ENCODE data around the gene CPSF2.

Gene CPSF2

DNA sequence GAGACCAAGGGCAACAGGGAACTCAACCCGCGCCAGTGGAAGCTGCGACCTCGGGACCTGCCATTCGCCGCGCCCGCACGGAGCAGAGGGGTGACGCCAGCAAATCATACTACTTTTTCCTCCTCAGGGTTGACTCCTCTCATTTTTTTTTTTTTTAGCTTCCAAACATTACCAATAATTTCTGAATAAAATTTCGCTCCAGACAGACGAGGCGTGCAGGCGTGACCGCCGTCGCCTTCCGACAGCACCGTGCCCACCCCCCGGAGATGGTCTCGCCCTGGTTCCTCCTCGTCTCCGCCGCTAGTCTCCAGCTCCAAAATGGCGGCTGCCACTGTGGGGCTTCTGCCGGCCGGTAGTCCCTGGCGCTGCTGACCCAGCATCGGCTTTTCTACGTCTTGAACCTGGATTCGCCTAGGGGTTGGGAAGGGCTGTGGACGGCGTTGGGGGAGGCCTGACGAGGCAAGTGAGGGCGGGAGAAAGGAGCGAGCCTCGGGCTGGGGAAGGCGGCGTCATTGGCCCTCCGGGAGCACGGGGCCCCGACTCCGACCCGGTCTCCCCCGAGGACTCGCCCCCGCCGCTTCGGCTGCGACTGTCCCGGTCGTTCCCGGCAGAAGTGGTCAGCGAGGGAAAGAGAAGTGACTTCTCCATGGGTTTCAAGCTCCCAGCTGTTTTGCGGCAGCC, at the start of gene CPSF2, which contains the start of gene NDUFB1:
CPSF2 (plus strand) TSS at position 300 of the 681 bp plus-strand sequence. CDS start 9,016 bp downstream, outside the sequence.
NDUFB1 (minus strand) TSS at position 37 of the 681 bp plus-strand sequence. CDS start 4,069 bp downstream, outside the sequence.
- peak; percentile 57 for DNase-seq

DNA sequence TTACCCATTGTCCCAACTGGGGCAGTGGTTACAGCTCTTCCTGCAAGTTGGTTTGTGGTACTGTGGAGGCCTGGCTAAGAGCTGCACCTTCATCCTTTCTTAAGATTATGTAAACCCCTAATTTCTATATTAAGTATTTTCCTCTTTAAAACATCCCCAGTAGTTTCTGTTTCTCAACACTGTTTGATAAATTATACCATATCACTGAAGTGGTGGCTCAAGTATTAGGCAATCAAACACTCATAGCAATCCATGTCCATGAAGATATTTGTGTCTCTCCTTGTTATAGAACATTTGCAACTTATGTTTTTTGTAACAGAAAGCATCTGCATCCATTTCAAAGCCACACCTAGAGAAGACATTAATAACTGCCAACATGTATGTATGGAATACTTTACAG, 47.2 kb upstream of the CPSF2 start:
- DNase-seq = no peak

DNA sequence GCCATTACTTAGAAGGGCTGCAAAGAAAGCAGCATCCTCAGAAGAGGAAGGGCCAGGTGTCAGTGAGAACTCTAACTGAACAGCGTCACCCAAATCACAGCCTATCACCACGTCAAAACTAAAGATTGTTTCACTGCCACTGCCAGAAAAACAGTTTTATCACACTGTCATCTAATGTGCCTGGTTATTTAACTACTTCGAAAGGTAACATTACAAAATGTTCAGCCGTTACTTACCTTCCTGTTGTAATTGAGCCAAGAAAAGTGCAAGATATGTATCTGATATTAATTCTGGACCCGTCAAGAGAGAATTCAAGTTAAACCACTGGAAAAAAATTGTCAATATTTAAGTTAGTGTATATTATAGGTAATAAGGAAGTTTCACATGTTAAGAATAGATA, 33.3 kb upstream of the CPSF2 start:
- DNase-seq = no peak

DNA sequence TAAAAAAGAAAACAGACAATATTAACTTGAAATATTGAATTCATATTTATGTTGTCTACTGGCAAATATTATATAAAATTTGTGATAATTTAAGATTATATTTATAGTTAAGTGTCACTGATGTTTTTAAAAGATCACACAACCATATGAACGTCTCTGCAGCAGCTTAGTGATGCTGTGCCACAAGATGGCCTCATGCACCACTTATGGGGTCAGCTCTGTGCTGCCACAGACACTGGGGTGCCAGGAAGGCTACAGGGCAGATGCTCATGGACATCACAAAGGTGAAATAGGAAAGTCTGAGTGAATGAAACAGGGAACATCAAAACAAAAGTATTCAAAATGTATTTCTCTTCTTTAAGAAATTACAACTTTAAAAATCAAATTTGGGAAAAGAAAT, 28.4 kb upstream of the CPSF2 start:
- no peak for DNase-seq

DNA sequence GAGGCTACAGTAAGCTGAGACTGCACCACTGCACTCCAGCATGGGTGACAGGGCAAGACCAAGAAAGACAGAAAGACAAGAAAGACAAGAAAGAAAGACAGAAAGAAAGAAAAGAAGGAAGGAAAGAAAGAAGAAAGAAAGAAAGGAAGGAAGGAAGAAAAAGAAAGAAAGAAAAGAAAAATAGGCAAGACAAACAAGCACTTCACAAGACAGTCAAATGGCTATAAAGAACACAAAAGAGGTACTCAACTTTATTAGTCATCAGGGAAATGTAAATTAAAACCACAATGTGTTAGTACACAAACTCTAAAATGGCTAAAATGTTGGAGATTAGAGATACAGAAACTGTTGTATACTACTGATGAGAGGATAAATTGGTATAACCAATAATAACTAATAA, 22.0 kb upstream of the CPSF2 start:
- DNase-seq = no peak

DNA sequence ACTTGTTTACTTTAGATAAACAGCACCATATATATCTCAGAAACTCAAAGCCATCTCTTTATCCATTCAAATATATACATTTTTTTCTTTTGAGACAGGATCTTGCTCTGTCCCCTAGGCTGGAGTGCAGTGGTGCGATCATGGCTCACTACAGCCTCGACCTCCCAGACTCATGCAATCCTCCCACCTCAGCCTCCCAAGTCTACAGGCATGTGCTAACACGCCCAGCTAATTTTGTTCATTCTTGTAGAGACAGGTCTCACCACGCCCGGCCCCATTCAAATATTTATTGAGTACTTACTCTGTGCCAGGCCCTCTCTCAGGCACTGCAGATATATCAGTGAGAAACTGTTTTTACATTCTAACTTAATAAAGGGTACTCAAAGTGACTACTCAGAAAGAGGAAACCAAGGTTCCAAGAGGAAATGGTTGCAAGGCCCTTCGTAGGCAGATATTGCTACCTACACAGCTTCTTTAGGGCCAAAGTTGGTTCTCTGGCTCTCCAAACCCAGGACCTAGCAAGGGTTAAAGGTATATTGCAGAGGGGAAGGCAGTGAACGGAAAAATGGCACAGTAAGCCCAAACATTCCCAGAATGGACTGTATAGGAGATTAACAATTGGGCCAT, 18.3 kb upstream of the CPSF2 start:
- no peak for DNase-seq

DNA sequence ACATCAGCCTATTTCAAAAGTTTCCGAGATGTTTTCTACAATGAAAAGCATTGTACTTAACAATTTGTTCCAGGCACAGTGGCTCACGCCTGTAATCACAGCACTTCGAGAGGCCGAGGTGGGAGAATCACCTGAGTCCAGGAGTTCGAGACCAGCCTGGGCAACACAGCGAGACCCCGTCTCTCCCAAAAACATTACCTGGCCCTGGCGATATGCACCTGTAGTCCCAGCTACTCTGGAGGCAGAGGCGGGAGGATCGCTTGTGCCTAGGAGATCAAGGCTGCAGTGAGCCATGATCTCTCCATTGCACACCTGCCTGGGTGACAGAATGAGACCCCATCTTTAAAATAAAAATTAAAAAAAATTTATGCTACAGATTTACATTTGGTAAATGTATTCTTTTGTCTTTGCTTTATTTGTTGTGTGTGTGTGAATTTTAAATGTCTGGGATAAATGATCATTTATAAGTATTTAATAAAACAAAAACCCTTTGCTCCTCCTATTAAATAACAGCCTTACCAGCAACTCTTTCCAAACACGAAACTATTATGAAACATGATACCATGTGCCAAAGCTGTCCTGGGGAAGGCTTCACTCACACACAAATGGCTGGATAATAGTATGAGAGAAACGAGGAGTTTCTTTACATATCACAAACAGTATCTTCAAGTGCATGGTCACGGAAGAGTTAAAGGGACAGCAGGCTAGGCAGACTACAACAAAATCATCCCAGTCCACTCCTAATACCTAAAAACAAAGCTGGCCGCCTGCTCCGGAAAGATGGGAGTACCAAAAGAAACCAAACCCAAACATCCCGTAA, 16.5 kb upstream of the CPSF2 start:
- no peak for DNase-seq

DNA sequence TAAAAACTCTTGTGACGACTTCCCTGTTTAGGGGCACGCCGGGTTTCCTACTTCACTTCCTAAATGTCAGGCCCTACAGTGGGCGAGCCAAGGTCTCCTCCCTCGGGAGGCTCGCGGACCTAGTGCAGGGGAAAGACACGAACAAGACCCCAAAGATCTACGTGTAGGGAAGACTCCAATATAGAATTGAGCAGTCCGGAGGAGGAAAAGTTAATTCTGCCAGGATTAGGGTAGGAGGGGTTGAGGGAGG, 16.0 kb upstream of the CPSF2 start:
- peak; percentile 54 for DNase-seq

DNA sequence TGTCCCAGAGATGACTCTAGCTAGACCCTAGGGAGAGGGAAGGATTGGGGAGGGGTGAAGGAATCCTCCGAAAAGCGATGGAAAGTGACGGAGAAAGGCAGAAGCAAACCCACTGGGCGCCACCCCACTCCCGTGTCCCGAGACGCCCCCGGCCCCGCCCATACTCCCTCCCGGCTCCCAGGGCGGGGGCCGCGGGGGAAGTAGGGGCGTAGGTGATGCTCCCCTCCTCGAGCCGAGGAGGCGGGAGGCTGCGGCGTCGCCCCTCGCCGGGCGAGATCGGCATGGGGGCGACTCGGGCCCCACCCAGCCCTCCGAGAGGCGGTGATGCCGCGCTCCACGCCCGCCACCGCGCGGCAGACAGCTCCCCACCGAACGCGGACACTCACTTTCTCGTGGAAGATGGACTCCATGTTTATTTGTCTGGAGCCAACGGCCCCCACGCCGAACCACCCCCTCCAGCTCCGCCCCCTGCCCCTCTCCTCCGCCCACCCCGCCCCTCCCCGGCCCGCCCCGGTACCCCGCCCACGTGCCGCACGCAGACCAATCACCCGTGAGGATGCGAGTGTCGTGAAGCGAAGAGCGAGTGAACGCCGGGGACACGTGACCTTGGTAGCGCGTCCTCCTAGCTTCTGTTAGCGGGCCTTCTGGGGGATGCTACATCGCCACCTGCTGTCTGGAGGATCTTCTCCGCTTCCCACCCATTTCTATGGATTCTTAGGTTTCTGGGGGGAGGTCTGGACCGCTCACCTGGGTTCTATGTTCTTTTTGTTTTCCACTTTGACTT, 15.4 kb upstream of the CPSF2 start, which contains the start of gene ATXN3:
ATXN3 (minus strand) TSS at position 440 of the 784 bp plus-strand sequence; CDS start at position 410, 30 bp downstream.
- DNase-seq = peak; percentile 98

DNA sequence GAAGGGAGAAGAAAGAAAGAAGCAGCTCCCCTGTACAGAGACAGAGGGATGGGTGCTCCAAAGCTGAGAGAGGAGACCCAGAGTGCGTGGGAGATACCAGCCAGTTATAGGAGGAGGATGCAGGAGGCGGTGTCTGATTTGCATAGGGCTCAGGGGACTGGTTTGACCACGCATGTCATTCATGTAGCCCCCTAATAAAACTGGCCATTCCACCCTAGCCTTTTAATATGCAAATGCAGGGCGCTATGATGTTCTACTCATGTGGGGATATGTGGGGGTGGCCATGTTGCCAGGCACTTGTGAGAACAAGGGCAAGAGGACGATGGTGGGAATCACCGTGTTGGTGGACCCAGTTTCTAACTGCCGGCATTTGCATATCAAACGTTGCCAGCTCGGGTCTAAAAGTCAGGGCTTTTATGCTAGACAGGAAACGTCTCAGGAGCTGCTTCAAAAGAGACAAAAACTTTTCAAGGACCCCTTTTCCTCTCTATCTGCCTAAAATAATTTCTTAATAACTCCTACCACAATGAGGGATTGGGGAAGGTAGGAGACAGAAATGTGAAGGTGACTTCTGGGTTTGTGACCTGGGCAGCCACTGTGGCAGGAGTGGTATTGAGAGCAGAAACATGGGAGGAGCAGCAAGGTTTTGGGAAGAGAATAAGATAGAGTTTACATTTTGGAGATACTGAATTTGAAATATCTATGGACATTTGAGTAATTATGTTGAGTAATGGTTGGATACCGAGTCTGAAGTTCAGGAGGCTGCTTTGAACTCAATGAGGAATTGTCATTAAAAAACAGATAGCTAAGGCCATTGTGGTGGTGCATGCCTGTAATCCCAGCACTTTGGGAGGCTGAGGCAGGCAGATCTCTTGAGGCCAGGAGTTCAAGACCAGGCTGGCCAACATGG, 13.2 kb upstream of the CPSF2 start:
- DNase-seq = no peak

DNA sequence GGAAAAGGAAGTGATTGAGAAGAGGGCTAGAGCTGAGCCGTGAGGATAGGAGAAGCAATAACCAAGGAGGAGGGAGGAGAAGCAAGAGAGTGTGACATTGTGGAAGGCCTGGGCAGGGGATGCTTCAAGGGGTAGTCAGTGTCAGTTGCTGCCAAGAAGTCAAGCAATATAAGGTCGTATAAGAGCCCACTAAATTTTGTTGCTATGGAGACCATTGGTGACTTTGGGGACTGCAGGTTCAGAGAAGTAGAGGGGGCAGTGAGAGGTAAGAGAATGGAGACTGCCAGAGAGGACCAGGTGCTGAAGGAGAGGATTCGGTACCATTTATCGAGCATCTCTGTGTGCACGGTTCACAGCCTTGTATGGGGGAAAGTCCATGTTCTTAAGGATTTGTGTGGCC, 12.3 kb upstream of the CPSF2 start:
- no peak for DNase-seq

DNA sequence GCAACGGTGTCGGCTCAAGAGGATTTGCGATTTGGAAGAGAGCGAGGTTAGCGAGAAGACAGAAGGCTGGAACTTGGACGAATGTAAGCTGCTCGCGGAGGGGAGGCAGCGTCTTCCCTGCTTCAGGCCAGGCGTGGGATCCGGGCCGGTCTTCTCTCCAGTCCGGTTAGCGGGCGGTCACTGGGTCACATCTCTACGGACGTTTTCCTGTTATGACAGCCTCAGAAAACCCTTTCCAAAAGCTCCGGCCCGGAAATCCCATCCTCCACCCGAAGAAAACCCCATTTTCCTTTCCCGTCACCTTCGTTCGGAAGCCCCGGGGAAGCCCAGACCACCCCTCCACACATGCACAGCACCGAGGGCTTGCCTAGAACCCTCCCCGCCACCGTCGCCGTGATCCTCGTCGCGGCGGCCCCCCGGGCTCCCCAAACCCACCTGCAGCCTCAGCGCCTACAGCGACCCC, 531 bp upstream of the CPSF2 start:
- DNase-seq = no peak

DNA sequence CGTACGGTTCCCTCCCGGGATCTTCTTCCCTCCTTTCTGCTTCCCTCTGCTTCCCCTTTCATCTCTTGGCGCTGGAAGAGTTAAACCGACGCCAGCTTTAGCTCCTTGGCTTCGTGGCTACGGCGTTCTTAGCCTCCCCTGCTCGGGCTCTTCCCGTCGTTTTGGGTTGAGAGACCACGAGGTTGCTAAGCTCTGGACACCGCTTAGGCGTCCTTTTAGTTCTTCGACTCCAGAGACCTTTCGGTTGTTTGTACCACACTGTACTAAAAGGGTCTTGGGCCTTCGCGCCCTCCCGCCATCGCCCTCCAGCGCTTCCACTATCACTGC, 545 bp downstream of the CPSF2 start:
- DNase-seq = no peak

DNA sequence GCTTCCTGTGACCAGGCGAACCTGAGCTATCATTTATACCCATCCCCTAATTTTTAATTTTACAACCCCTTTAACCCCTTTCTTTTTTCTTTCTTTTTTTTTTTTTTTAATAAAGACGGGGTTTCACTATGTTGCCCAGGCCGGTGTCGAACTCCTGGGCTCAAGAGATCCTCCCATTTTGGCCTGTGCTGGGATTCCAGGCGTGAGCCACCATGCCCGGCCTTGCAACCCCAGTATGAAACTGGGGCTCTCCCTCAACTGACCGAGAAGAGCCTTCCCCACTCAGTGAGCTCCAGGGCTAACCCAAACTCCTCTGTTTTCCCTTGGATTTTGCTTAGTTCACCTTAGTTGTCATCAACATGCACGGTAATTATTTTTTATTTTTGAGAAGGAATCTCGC, 992 bp downstream of the CPSF2 start:
- DNase-seq = no peak

DNA sequence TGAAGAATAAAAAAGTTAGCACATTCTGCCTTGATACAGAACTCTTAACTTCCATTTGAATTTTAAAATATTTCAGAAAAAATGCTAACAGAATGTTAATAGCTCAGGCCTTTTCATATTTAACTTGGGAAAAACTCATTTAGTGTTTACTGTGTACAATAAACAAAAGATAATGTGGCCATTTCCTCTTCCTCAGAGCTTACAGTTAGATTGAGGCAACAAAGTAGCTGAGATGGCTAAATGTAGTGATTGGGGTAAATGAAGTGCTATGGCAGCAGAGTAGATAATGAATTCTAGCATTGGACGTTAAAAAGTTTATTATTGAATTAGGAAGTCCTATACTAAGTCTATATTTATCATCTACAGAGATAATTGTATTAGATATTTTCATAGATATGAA, 12.7 kb downstream of the CPSF2 start:
- no peak for DNase-seq

DNA sequence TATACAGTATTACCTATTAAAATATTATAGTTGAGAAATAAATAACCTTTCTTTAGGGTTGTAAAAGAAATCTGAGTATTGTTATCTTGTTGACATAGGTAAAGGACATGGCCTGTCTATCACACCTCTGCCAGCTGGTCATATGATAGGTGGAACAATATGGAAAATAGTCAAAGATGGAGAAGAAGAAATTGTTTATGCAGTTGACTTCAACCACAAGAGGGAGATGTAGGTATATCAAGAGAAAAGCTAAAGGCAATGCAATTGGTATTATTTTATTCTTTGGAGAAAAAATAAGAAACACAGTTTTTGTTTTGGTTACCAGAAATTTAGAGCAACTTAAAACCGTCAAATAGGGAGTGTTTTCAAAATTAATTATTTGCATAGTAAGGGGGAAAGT, 13.5 kb downstream of the CPSF2 start:
- no peak for DNase-seq

DNA sequence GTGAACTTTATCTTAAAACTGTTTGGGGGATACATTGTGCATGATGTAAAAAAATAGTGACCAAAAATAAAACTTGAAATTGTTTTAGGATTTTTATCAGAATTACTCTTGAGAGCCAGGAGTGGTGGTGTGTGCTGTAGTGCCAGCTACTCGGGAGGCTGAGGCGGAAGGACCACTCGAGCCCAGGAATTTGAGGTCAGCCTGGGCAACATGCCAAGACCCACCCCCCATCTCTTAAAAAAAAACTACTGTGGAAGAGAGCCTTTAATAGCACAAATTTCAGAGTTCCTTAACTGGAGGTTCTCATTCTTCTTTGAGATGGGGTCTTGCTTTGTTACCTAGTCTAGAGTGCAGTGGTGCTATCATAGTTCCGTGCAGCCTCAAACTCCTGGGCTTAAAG, 21.5 kb downstream of the CPSF2 start:
- DNase-seq = no peak

DNA sequence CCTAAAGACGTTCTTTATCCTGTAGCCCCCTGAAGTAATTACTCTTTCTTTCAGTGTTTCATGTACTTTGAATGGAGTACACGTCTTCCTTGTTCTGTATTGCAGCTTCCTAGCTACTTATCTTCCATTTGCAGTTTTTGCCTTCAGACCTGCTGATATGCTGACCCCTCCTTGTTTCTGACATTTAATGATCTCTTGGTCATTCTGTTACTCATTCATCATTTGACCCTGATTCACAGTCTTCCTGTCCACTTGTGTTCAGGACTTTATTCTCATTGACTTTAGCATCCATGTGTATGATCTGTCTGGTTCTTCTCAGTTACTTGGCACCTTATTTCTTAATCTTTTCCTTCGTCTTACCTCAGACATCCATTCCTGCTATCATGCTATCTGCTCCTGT, 22.2 kb downstream of the CPSF2 start:
- no peak for DNase-seq

DNA sequence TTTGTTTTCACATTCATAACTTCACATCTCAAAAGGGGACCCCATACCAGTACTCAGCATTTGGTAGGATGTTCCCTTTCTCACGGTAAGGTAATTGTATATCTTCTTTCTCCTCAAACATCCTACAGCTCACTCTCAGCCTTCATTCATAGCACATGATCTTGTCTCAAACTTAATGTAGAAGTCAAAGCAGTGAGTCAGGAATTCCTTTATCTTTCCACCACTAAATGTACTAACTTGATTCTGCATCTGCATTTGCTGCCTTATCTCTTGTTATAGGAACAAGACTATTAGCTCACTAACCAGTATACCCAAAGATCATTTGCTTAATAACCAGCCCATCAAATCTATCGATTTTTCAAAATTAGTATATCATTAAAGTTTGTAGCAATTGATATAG, 22.9 kb downstream of the CPSF2 start:
- DNase-seq = no peak

DNA sequence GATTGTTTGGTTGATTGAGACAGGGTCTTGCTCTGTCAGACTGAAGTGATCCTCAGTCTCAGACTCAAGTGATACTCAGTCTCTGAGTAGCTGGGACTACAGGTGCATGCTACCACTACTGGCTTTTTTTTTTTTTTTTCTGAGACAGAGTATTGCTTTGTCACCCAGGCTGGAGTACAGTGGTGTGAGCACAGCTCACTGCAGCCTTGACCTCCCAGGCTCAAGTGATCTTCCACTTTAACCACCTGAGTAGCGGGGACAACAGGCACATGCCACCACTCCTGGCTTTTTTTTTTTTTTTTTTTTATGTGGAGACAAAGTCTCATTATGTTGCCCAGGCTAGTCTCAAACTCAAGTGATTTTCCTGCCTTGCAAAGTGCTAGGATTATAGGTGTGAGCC, 31.8 kb downstream of the CPSF2 start:
- DNase-seq = no peak

DNA sequence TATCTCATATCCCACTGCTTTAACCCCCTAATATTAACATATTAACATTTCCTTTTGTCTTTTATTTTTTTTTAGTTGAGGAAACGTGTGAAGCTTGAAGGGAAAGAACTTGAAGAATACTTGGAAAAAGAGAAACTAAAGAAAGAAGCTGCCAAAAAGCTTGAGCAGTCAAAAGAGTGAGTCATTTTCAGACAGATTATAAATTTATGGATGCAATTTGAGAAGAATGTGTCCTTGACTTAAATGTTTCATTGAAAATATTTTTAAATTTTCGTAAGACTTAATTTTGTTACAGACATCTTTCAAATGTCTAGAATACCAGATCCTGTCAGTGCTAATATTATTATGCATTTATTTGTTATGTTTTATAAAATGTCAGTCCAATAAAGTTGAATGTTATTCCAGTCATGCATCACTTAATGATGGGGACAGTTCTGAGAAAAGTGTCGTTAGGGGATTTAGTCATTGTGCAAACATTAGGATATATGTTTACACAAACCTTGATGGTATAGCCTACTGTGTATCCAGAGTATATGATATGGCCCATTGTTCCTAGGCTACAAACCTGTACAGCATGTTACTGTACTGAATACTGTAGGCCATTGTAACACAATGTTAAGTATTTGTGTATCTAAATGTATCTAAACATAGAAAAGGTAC, 32.6 kb downstream of the CPSF2 start:
- no peak for DNase-seq

DNA sequence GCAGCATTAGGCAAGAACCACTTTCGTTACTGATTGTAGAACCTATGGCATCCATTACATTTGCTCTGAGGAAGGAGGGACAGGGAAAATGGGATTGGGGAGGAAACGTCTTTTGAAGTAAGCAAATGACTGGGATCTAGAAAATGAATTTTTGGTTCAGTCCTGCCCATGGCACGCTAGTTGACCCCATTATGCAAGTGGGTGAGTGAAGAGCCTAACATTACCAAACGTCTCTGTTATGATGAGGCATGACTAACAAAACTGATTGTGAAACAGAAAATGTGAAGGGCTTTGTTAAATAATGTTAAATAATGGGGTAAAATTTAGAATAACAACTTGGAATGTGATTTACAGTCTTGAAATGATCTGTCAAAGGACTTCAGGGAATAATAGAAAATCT, 38.9 kb downstream of the CPSF2 start:
- DNase-seq = no peak
